Stomach smooth muscle (tissue), 2 donors: ENCODE results near the gene ZNF827.

Experiments used
- H3K27ac ChIP-seq: one replicate; pipeline ENCODE4 v1.7.0; 2013; ENCODE audit warnings: mild to moderate bottlenecking, low read length, inconsistent platforms
- H3K27me3 ChIP-seq, 2 donors: one replicate each; pipeline ENCODE4 v1.7.0; 2013; ENCODE audit warnings: low read length in 2 of 2; ENCODE audit not compliant: insufficient read depth in 2 of 2, control insufficient read depth in 1 of 2
- H3K36me3 ChIP-seq, 2 donors: one replicate each; pipeline ENCODE4 v1.7.0; 2013; ENCODE audit warnings: low read length in 2 of 2; ENCODE audit not compliant: control insufficient read depth in 2 of 2, insufficient read depth in 2 of 2
- H3K4me1 ChIP-seq: one replicate; pipeline ENCODE4 v1.7.0; 2013; ENCODE audit warnings: low read length; ENCODE audit not compliant: control insufficient read depth, insufficient read depth
- H3K4me3 ChIP-seq, 2 donors: one replicate each; pipeline ENCODE4 v1.7.0; 2013; ENCODE audit warnings: low read length in 2 of 2
- H3K9ac ChIP-seq, 2 donors: one replicate each; pipeline ENCODE4 v1.7.0; 2013; ENCODE audit warnings: low read length in 2 of 2, mild to moderate bottlenecking in 1 of 2
- H3K9me3 ChIP-seq, 2 donors: one replicate each; pipeline ENCODE4 v1.7.0; 2013; ENCODE audit warnings: low read length in 2 of 2; ENCODE audit not compliant: control insufficient read depth in 2 of 2
- donor health status: healthy.
- donor health status: Pancreatic carcinoma.

Gene ZNF827

DNA sequence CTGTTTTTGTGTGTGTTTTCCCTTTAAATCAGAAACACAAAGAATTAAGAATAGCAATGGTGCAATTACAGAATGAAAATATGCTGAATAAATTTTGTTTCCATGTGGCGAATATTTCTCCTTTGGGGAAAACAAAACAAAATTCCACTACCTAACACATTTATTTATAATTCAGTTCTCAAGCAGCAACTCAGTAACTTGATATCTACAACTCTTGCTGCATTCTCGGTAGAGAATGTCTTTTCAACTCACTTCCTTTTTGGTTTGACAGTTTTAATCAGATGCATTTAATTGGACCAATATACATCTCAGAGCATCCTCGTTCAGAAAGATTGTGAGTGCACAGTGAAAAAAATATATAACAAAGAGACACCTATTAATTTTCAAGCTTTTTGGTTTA, 30.8 kb downstream of the ZNF827 start:
- peaks cover 3% of the 10 kb centered on the region for H3K4me1 ChIP-seq
- H3K9ac ChIP-seq: no peak overlapping the region
- no peaks in the 10 kb centered on the region for H3K27me3 ChIP-seq
- H3K27ac ChIP-seq: no peak overlapping the region
- peaks cover 0 to under 1% of the 10 kb centered on the region in 2 donors for H3K36me3 ChIP-seq
- H3K9me3 ChIP-seq: no peaks in the 10 kb centered on the region
- no peak overlapping the region for H3K4me3 ChIP-seq

DNA sequence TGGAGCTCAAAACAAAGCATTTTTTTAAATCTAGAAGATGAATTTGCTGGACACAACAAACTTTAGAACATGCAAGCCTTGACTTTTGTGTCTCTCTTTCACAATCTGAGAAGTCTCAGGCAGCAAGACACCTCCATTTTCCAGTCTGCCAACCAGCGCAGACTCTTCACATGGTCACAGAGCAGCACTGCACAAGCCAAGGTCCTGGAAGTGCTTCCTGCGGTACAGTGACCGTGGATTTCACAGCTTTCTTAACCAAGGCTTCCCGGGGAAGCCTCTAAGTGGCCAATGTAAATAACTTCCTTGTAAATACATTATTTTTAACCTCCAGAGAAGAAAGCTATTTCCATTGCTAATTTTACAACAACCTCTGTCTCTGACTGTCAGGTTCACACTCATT, 31.2 kb downstream of the ZNF827 start:
- H3K27me3 ChIP-seq: no peaks in the 10 kb centered on the region
- H3K9ac ChIP-seq: no peak overlapping the region
- H3K9me3 ChIP-seq: no peaks in the 10 kb centered on the region
- H3K27ac ChIP-seq: no peak overlapping the region
- peaks cover 2 to 5% of the 10 kb centered on the region in 2 donors for H3K36me3 ChIP-seq
- H3K4me3 ChIP-seq: no peak overlapping the region
- peaks cover 3% of the 10 kb centered on the region for H3K4me1 ChIP-seq

DNA sequence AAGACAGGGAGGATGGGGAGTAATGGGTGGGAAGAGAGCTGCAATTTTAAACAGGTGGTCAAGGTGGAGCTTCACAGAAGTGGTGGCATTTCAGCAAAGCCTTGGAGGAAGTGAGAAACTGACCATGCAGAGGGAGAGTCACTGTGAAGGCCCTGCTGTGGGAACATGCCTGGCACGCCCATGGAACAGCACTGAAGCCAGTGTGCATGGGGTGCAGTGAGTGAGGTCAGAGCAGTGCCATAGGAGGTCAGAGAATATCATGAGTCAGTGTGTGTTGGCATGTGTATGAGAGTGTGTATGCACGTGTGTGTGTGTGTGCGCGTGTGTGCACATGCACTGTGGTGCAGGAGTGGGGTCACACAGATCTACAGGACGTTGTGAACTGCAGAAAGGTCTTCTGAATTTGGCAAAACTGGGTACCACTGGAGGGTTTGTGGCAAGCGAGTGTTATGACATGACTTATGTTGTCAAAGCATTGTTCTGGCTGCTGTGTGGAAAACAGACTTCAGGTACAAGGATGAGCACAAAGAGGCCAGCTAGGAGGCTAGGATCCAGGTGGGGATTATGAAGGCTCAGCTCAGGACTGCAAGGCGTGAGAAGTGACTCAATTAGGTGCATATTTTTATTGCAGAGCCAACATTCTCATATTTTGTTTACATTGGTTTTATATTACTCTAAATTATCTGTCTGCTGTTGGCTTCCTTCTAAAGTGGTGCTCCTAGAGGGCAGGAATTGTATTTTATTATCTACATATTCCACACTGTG, 34.0 kb downstream of the ZNF827 start:
- peaks cover 3% of the 10 kb centered on the region for H3K4me1 ChIP-seq

DNA sequence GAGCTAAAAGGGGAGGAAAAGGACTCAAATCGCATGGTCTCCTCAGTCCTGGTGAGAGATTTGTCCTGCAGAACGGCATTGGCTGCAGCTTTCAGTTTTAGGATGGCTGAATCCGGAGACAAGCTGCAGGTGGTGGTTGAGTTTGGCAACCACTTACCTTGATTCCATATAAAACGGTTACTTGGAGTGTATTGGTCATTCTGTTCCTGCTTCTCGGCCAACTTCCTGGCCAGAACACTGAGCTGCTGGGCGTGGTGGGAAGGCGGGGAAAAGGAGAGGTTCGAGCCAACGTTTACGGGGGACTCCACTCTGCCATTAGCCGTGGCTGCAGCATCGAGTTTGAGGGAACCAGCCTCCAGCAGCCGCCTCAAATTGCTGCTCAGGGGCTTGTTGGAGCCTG, 36.1 kb downstream of the ZNF827 start:
- no peaks in the 10 kb centered on the region for H3K27me3 ChIP-seq
- no peaks in the 10 kb centered on the region for H3K4me1 ChIP-seq
- no peak overlapping the region for H3K4me3 ChIP-seq
- no peaks in the 10 kb centered on the region for H3K9me3 ChIP-seq
- H3K9ac ChIP-seq: no peak overlapping the region
- H3K27ac ChIP-seq: no peak overlapping the region
- peaks cover 5 to 16% of the 10 kb centered on the region in 2 donors for H3K36me3 ChIP-seq

More for the DNA sequence above, 34.0 kb downstream of the ZNF827 start:
- H3K27me3 ChIP-seq: no peaks in the 10 kb centered on the region
- no peak overlapping the region for H3K9ac ChIP-seq
- H3K27ac ChIP-seq: no peak overlapping the region
- peaks cover 5 to 16% of the 10 kb centered on the region in 2 donors for H3K36me3 ChIP-seq
- H3K4me3 ChIP-seq: no peak overlapping the region
- no peaks in the 10 kb centered on the region for H3K9me3 ChIP-seq

DNA sequence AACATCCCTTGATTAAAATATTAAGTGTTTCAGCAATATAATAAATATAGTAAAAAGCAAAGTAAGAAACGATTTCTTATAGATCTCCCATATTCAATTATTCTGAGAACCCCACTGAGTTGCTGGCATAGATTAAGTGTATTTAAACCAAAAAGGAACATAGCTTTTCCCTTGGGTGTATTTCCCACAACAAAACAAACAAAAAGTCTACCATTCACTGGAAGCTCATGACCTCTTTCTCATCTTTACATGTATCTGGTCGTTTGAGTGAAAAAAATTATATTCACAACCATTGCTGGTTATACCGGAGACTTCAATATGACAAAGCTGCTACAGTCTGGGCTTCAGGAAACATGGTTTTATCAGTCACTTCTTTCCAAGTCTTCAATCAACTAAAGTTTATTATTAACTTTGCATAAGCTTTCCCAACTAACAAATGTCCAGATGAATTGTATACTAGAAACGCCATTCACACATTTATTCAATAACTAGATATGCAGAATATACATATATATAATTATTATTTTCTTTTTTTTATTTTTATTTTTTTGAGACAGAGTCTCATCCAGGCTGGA, 38.6 kb downstream of the ZNF827 start:
- H3K4me3 ChIP-seq: no peak overlapping the region
- no peaks in the 10 kb centered on the region for H3K9me3 ChIP-seq
- no peak overlapping the region for H3K27ac ChIP-seq
- no peak overlapping the region for H3K9ac ChIP-seq
- no peaks in the 10 kb centered on the region for H3K27me3 ChIP-seq
- H3K4me1 ChIP-seq: no peaks in the 10 kb centered on the region
- peaks cover 5 to 16% of the 10 kb centered on the region in 2 donors for H3K36me3 ChIP-seq

DNA sequence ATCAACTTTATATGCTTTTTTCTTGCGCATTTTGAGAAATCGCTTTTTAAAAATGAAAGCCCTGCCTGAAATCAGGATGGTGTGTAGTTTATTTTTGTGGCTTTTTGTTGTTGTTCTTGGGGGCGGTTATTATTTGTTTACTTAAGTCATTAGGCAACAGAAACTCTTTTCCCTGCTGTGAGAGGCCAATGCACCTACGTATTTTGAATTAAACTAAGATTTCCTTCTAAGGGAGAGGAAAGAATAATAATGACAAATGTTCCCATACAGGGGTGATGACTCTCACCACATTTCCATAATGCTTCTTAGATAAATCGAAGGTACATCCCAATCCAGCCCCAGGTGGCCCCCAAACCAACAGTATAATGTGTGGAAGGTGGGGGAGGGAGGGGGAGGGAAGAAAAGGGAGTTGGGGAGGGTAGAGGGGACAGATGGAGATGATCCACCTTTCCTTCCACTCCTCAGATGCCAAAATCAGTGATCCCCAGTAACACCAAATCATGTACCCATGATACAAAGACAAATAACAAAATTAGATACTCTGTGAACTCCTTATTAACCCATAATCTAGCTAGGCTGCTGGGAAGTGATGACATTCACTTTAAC, 39.6 kb downstream of the ZNF827 start:
- Histone ChIP-seq H3K9me3 (no peaks in the 10 kb centered on the region), H3K4me1 (no peaks in the 10 kb centered on the region), H3K36me3 (peaks cover 5 to 16% of the 10 kb centered on the region in 2 donors)

DNA sequence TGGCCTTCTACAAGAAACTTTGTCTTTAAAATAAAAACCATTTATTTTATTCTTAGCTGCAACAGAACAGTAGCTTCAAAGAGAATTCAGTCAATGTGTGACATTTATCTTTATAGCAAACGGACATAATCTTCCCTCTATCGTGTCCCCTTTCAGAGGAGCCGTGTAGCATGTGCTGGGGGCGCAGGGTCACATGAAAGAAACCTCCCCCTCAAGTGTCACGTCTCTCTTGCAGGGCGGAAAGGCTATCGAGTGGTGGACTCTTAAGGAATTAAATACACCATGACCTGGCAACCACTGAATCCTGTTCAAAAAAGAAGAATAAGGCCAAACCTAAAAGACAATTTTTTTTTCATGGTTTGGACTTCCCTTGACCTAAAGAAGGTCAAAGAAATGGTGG, 40.2 kb downstream of the ZNF827 start:
- no peak overlapping the region for H3K4me3 ChIP-seq
- H3K4me1 ChIP-seq: no peaks in the 10 kb centered on the region
- no peak overlapping the region for H3K27ac ChIP-seq
- H3K27me3 ChIP-seq: no peaks in the 10 kb centered on the region
- H3K9me3 ChIP-seq: no peaks in the 10 kb centered on the region
- peaks cover 5 to 16% of the 10 kb centered on the region in 2 donors for H3K36me3 ChIP-seq
- H3K9ac ChIP-seq: no peak overlapping the region

More for the DNA sequence above, 39.6 kb downstream of the ZNF827 start:
- Histone ChIP-seq H3K27me3 (no peaks in the 10 kb centered on the region), H3K4me3 (no peak overlapping the region), H3K9ac (no peak overlapping the region), H3K27ac (no peak overlapping the region)

DNA sequence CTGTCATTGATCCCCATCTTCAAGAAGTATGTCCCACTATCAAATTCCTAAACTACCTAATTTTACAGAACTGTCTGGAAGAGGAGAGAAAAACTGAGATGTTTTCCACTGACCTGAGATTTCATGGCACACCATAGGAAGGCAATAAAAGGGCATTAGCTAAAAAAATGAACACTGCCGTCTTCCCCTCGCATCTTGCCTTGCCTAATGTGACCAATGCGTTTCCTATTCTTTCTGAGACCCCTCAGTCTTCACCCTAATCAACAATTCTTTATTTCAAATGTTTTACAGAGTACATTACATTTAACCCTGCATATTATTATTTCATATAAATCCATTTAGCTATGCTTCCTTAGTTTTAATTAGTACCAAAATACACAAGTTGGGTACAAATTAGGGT, 43.6 kb downstream of the ZNF827 start:
- no peaks in the 10 kb centered on the region for H3K27me3 ChIP-seq
- no peaks in the 10 kb centered on the region for H3K9me3 ChIP-seq
- no peak overlapping the region for H3K4me3 ChIP-seq
- H3K36me3 ChIP-seq: peaks cover 0 to 7% of the 10 kb centered on the region in 2 donors
- no peaks in the 10 kb centered on the region for H3K4me1 ChIP-seq
- no peak overlapping the region for H3K9ac ChIP-seq
- H3K27ac ChIP-seq: no peak overlapping the region

DNA sequence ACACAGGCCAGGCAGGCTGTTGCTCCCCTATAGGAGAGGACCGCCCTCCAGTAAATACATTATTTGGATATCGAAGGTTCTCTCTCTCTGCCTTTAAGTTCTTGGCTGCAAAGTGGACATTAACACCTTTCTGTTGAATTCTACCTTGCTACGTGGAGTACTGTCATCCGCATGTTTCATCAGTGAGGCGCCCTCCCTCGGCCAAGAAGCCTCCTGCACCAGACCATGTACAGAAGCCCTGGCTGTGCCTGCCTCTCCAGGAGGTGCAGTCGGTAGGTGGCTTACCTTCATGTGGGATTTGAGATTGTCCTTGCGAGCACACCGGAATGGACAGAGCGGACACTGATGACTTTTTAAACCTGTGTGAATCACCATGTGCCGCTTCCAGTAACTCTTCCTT, 46.7 kb downstream of the ZNF827 start:
- Histone ChIP-seq H3K27me3 (no peaks in the 10 kb centered on the region), H3K4me1 (peaks cover 10% of the 10 kb centered on the region), H3K9me3 (no peaks in the 10 kb centered on the region), H3K9ac (no peak overlapping the region), H3K27ac (no peak overlapping the region), H3K4me3 (no peak overlapping the region), H3K36me3 (peaks cover 0 to 7% of the 10 kb centered on the region in 2 donors)

DNA sequence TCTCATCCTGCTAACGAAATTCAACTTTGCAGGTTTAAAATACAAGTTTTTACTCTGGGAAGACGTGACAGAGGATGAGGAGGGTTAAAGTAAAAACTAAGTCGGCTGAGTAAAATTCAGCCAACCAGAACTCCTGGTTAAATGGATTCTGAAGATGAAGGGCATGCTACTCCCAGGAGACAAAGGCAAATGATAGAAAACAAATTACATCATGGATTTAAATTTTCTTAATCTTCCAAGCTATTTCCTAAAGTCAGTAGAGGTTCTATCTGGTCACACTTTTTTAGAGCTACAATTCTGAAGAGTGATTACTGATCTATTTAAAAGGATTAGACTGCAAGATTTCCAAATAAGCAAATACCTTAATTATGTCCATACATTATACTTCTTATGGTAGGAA, 47.9 kb downstream of the ZNF827 start:
- no peaks in the 10 kb centered on the region for H3K9me3 ChIP-seq
- no peak overlapping the region for H3K27ac ChIP-seq
- peaks cover 3 to 11% of the 10 kb centered on the region in 2 donors for H3K36me3 ChIP-seq
- H3K27me3 ChIP-seq: no peaks in the 10 kb centered on the region
- H3K9ac ChIP-seq: no peak overlapping the region
- H3K4me3 ChIP-seq: no peak overlapping the region
- H3K4me1 ChIP-seq: peaks cover 14% of the 10 kb centered on the region

DNA sequence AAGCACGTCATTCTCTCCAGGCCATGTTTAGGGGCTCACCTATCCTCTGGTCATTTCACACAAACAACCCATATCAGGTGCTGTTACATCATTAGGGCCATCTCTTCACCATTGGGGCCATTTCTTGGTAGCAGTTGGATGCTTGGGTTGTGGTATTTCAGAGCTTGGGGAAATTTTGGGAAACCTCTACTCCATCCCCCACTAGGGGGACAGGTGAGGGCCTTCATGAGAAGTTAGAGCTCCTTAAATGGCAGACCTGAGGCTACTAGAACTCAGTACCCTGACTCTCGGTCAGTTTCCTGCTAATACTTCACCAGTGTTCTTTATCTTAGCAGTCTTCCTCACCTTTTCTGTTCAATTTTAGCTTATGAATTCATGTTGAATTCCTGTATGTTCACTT, 50.2 kb downstream of the ZNF827 start:
- Histone ChIP-seq H3K9me3 (no peaks in the 10 kb centered on the region), H3K4me1 (peaks cover 14% of the 10 kb centered on the region), H3K9ac (no peak overlapping the region), H3K27me3 (no peaks in the 10 kb centered on the region), H3K36me3 (peaks cover 4 to 12% of the 10 kb centered on the region in 2 donors), H3K4me3 (no peak overlapping the region), H3K27ac (no peak overlapping the region)
